Activated CD4-positive, alpha-beta memory T cell treated with anti-CD3 and anti-CD28 coated beads for 36 hours (primary cell): ENCODE data around the gene ZNF326. TPM values are rescaled to one million over a fixed set of nuclear protein-coding genes. Genes with fewer than 3 reads are reported as not detected.
A peak's percentile ranks its signal among the peaks of the same experiment; 100 is the strongest.
"Not testable (repeated sequence)": the region's sequence is repeated elsewhere in the genome, so short reads cannot be mapped to it uniquely, and the experiment has no call there.

Source experiments
- CTCF ChIA-PET: fragments of 350-600 bp; sonication (Branson Sonifier 250); formaldehyde crosslinking; loops from one replicate; lab custom pipeline; 2021; ENCODE audit warnings: antibody characterized with exemption, inconsistent platforms; lab: Charles Lee
- POLR2A ChIA-PET: fragments of 350-600 bp; sonication (Branson Sonifier 250); formaldehyde crosslinking; loops from one replicate; lab custom pipeline; 2021; ENCODE audit warnings: antibody characterized with exemption; lab: Charles Lee
- DNase-seq: peaks from one replicate; pipeline ENCODE4 v3.0.0-alpha.2; 2020
- H3K27ac Mint-ChIP-seq: one replicate; pipeline ENCODE4 v1.8.0; 2021; ENCODE audit warnings: mixed read lengths
- H3K27me3 Mint-ChIP-seq: one replicate; pipeline ENCODE4 v1.8.0; 2021; ENCODE audit warnings: mixed read lengths
- H3K36me3 Mint-ChIP-seq: one replicate; pipeline ENCODE4 v1.8.0; 2021; ENCODE audit warnings: mixed read lengths
- H3K4me1 Mint-ChIP-seq: one replicate; pipeline ENCODE4 v1.8.0; 2021; ENCODE audit warnings: low read depth, mixed read lengths
- H3K4me3 Mint-ChIP-seq: one replicate; pipeline ENCODE4 v1.8.0; 2021; ENCODE audit warnings: mild to moderate bottlenecking, mixed read lengths
- H3K9me3 Mint-ChIP-seq: one replicate; pipeline ENCODE4 v1.8.0; 2021; ENCODE audit warnings: mixed read lengths
- intact Hi-C: fragments of 100-400 bp; cut with micrococcal nuclease; formaldehyde crosslinking; loops from one replicate; pipeline ENCODE4 v1.15.1; 2023
- total RNA-seq, 2 experiments: library from RNA; stranded (reverse); gene quantifications; one replicate each; pipeline ENCODE4 v1.2.3, GENCODE V29; 2021

The ZNF326 gene
- total RNA-seq, 2 experiments from 2014 or later = 17.2 to 17.3 TPM

DNA sequence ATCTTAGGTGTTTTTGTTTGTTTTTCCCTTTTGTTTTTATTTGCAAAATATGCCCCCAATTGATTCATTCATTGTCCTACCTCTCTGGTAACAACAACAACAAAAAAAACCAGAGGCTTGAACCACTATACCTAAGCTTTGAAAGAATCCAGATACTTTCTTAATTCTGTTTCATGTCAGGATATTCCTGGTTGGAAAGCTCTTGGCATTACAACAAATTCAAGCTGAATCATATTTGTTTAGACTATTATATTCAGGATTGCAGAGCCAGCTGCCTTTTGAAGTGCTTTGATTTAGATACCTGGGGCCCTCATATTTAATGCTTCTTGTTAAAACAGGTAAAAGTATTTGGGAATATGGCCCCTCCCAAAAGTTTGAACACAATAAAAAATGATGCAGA lies 22.9 kb upstream of the ZNF326 start:
- Mint-ChIP-seq H3K36me3 (no peaks in the 10 kb centered on the region), H3K27me3 (no peaks in the 10 kb centered on the region), H3K9me3 (no peaks in the 10 kb centered on the region), H3K4me1 (no peaks in the 10 kb centered on the region), H3K27ac (no peak overlapping the region), H3K4me3 (no peak overlapping the region)
- CTCF ChIA-PET = interaction anchor here (1.7 kb wide), 1 partner anchor 167 kb away, joined by 5 read pairs; no protein-coding TSS in a partner anchor
- POLR2A ChIA-PET = interaction anchor here (0.6 kb wide), 1 partner anchor 53 kb away, joined by 3 read pairs; no protein-coding TSS in a partner anchor
- DNase-seq = no peak
- intact Hi-C loops = no loop called here

DNA sequence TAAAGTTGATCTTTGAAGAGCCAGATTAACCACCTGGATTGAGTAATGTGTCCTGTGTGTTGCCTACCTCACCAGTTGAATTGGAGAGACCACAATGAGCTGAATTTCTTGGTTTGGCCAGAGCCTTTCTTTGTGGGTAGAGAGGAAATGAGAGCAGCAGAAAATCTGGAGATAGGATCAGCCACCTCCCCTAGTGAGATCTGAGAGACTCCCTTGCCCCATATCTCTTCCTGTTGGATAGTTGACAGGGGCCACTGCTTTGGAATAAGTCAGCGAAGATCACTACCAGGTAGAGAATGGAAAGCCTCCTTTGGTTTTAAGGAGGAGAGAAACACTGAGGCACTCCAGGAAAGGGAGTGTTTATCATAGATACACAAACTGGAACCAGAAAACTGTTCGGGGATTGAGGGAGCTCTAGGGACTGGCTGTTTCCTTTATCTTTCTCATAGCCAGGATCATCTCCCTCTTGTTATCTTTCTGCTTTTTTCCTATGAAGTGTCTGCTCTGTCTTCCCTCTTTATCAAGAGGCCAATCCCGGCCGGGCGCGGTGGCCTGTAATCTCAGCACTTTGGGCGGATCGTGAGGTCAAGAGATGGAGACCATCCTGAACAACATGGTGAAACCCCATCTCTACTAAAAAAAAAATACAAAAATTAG lies 21.3 kb upstream of the ZNF326 start:
- H3K4me3 Mint-ChIP-seq = no peak overlapping the region
- DNase-seq = no peak
- CTCF ChIA-PET = no interaction called here
- H3K9me3 Mint-ChIP-seq = no peaks in the 10 kb centered on the region
- no peak overlapping the region for H3K27ac Mint-ChIP-seq
- POLR2A ChIA-PET = no interaction called here
- no peaks in the 10 kb centered on the region for H3K36me3 Mint-ChIP-seq
- no peaks in the 10 kb centered on the region for H3K27me3 Mint-ChIP-seq
- no peaks in the 10 kb centered on the region for H3K4me1 Mint-ChIP-seq
- intact Hi-C loops = no loop called here

DNA sequence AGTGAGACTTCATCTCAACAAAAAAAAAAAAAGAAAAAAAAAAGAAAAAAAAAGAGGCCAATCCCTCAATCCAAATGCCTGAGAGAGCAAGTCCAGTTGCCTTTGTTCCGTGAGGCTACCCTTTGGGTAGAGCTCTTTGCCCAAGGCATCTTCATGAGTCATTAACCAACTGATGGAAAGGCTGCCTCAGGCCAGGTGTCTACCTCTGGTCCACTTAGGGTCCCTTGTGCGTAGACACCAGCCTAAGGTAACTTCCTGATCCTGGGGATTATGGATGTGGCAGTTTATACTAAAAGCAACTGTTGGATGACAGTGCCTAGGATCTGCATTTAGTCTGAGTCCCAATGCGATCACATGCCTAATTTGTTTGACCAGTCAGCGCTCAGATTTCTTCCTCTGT lies 20.7 kb upstream of the ZNF326 start:
- Mint-ChIP-seq H3K4me3 (no peak overlapping the region), H3K27ac (no peak overlapping the region), H3K27me3 (no peaks in the 10 kb centered on the region), H3K36me3 (no peaks in the 10 kb centered on the region), H3K9me3 (no peaks in the 10 kb centered on the region), H3K4me1 (no peaks in the 10 kb centered on the region)
- DNase-seq = no peak
- CTCF ChIA-PET = no interaction called here
- POLR2A ChIA-PET = no interaction called here
- intact Hi-C loops = no loop called here

DNA sequence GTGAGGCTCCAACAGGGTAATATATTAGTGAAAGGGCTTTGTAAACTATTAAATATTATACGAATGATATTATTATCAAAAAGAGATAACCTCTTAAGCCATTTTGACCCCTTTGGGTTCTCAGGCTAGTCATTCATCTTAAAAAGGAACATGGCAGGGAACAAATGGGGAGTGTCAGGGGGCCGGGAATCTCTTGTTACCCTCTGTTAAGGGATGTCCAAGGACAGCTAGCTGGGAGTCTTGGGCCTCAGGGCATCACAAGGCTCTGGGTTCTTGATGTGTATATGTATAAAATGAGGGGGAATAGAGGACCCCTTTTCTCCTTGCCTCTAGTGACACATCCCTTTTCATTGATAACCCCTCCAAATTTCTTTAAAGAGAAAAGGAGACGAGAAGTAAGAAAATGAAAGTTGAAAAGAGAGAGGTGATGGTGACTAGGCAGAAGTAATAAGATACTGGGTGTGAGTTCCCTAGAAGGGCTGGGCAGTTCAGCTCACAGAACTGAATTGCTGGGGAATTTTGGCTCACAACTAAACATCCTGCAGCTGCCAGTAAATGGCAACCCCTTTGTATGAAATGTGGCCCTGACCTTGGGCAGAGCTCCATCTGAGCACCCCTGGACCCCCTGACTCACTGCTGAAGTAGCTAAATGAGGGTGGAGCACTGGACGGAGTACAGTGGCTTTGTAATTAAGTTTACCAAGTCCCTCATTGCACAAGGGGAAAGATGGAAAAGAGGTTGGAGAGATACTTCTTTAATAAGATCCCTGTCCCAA lies 20.0 kb upstream of the ZNF326 start:
- Mint-ChIP-seq H3K27ac (no peak overlapping the region), H3K9me3 (no peaks in the 10 kb centered on the region), H3K4me1 (no peaks in the 10 kb centered on the region), H3K27me3 (no peaks in the 10 kb centered on the region), H3K36me3 (no peaks in the 10 kb centered on the region), H3K4me3 (no peak overlapping the region)
- CTCF ChIA-PET = interaction anchor here (1.4 kb wide), 1 partner anchor 12 kb away, joined by 3 read pairs; no protein-coding TSS in a partner anchor
- POLR2A ChIA-PET = no interaction called here
- no peak for DNase-seq
- intact Hi-C loops = no loop called here

DNA sequence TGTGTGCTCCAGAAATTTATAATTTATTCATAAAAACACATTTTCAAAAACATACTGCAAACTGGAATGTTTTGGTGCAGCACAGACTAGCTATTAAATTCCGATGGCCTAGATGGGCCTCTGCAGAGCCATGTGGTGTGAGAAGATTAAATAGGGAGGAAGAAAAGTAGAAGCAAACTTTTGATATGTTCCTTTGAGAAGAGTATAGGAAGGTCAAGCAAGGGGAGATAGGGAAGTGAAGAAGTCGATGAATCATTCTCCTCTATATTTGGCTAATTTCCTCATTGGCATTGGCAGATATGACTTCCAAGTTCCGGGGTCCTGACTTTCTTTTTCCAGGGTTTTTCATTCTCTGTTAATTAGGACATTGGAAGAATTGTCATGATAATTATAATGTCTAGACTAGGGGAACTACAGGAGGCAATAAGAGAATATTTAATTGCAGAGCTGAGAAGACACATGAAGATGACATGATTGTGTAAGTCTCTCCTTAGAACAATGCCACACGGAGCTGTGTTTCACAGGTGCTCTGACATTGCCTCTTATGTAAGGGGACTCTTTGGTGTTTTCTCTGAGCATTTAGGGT lies 19.3 kb upstream of the ZNF326 start:
- DNase-seq = no peak
- H3K27me3 Mint-ChIP-seq = peaks cover 1% of the 10 kb centered on the region
- ChIA-PET POLR2A (no interaction called here), CTCF (interaction anchor here (1.4 kb wide), 1 partner anchor 11 kb away, joined by 3 read pairs; no protein-coding TSS in a partner anchor)
- intact Hi-C loops = no loop called here
- H3K4me3 Mint-ChIP-seq = no peak overlapping the region
- no peaks in the 10 kb centered on the region for H3K9me3 Mint-ChIP-seq
- no peaks in the 10 kb centered on the region for H3K36me3 Mint-ChIP-seq
- no peaks in the 10 kb centered on the region for H3K4me1 Mint-ChIP-seq
- H3K27ac Mint-ChIP-seq = no peak overlapping the region

DNA sequence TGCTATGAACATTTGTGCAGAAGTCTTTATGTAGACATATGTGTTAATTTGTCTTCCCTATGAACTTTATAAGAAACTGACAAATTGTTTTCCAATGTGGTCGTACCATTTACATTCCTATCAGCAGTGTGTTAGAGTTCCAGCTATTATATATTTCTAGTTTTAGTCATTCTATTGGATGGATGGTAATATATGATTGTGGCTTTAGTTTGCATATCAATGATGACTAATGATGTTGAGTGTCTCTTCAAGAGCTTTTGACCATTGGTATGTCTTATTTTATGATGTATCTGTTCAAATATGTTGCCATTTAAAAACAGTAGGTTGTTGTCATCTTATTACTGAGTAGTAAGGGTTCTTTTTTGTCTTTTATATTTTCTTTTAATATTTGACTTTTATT lies 16.2 kb upstream of the ZNF326 start:
- H3K9me3 Mint-ChIP-seq = no peaks in the 10 kb centered on the region
- no peak for DNase-seq
- no peak overlapping the region for H3K27ac Mint-ChIP-seq
- intact Hi-C loops = no loop called here
- H3K4me1 Mint-ChIP-seq = no peaks in the 10 kb centered on the region
- peaks cover 2% of the 10 kb centered on the region for H3K27me3 Mint-ChIP-seq
- CTCF ChIA-PET = interaction anchor here (0.6 to 1.0 kb wide), 2 partner anchors 10 to 25 kb away, joined by 3 to 4 read pairs; no protein-coding TSS in a partner anchor
- POLR2A ChIA-PET = no interaction called here
- no peaks in the 10 kb centered on the region for H3K36me3 Mint-ChIP-seq
- H3K4me3 Mint-ChIP-seq = no peak overlapping the region

DNA sequence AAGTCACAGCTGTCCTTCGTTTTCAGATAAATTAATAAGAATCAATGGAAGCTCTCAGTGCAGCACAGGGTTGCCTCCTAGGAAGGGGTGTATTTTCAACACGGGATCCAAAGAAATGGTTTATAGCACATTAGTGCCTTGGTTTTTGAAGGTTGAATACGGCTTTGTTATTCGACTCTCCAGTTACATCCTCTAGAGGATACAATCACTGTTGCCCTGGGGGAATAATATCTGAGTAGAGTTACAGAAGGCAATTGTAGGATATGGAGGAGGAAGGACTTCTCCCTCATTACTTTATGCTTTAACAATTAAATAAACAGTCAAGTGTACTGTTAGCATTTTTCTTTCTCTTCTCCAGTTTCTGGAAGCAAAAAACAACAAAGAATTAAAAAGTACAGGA lies 14.3 kb upstream of the ZNF326 start:
- ChIA-PET POLR2A (no interaction called here), CTCF (interaction anchor here (1.0 to 1.6 kb wide), 2 partner anchors 9 to 137 kb away, joined by 4 read pairs; no protein-coding TSS in a partner anchor)
- no peak overlapping the region for H3K4me3 Mint-ChIP-seq
- H3K9me3 Mint-ChIP-seq = no peaks in the 10 kb centered on the region
- H3K36me3 Mint-ChIP-seq = no peaks in the 10 kb centered on the region
- H3K4me1 Mint-ChIP-seq = no peaks in the 10 kb centered on the region
- intact Hi-C loops = no loop called here
- DNase-seq = no peak
- H3K27ac Mint-ChIP-seq = no peak overlapping the region
- peaks cover 2% of the 10 kb centered on the region for H3K27me3 Mint-ChIP-seq

DNA sequence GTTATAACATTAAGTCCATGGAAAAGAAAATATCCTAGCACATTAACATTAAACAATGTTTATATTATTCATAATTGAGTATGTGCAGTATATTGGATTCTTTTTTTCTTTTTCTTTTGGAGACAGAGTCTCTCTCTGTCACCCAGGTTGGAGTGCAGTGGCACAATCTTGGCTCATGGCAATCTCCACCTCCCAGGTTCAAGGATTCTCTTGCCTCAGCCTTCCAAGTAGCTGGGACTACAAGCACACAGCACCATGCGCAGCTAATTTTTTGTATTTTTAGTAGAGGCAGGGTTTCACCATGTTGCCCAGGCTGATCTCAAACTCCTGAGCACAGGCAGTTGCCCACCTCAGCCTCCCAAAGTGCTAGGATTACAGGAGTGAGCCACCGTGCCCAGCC lies 12.1 kb upstream of the ZNF326 start:
- H3K4me1 Mint-ChIP-seq, H3K4me3 Mint-ChIP-seq, H3K9me3 Mint-ChIP-seq, H3K27me3 Mint-ChIP-seq, H3K36me3 Mint-ChIP-seq, DNase-seq, H3K27ac Mint-ChIP-seq, intact Hi-C loops, POLR2A ChIA-PET: not testable (repeated sequence)
- CTCF ChIA-PET = interaction anchor here (0.9 to 1.0 kb wide), 2 partner anchors 140 to 178 kb away, joined by 3 read pairs; no protein-coding TSS in a partner anchor

DNA sequence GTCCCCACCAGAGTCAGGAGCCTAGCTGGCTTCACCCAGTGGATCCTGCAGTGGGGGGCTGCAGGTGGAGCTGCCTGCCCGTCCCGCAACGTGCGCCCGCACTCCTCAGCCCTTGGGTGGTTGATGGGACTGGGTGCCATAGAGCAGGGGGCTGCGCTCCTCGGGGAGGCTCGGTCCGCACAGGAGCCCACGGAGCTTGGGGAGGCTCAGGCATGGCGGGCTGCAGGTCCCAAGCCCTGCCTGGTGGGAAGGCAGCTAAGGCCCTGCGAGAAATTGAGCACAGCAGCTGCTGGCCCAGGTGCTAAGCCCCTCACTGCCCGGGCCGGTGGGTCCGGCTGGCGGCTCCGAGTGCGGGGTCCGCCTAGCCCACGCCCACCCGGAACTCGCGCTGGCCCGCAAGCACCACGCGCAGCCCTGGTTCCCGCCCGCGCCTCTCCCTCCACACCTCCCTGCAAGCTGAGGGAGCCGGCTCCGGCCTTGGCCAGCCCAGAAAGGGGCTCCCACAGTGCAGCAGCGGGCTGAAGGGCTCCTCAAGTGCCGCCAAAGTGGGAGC lies 10.3 kb upstream of the ZNF326 start:
- CTCF ChIA-PET = interaction anchor here (0.9 to 3.2 kb wide), 5 partner anchors 141 to 181 kb away, joined by 4 to 31 read pairs (median 5); no protein-coding TSS in a partner anchor
- H3K27ac Mint-ChIP-seq, H3K36me3 Mint-ChIP-seq, H3K27me3 Mint-ChIP-seq, H3K4me1 Mint-ChIP-seq, H3K9me3 Mint-ChIP-seq, POLR2A ChIA-PET, intact Hi-C loops, DNase-seq, H3K4me3 Mint-ChIP-seq: not testable (repeated sequence)

DNA sequence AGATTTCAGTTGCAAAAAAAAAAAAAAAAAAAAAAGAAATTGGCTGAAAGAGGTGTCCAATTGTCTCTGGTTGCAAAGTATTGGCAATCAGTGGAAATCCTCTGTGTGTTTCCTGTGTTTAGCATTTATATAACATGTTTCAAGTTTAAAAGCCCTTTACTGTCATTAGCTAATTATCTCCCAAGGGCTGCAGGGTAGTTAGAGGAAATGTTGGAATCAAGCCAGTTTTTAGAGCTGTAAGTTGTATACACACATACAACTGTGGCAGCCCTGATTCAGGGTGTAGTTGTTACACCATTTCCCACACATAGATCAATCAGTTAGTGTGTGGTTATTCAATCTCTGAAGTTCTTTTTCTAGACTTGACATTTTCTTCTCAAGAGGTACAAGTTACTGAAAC lies 8.9 kb upstream of the ZNF326 start:
- no peaks in the 10 kb centered on the region for H3K9me3 Mint-ChIP-seq
- no peak for DNase-seq
- H3K27me3 Mint-ChIP-seq = no peaks in the 10 kb centered on the region
- H3K4me3 Mint-ChIP-seq = no peak overlapping the region
- POLR2A ChIA-PET = no interaction called here
- intact Hi-C loops = loop anchor here (2.0 kb wide), 2 partner anchors 33 to 351 kb away; no protein-coding TSS in a partner anchor
- CTCF ChIA-PET = interaction anchor here (0.8 to 3.2 kb wide), 12 partner anchors 8 to 504 kb away, joined by 3 to 31 read pairs (median 5); no protein-coding TSS in a partner anchor
- H3K4me1 Mint-ChIP-seq = no peaks in the 10 kb centered on the region
- no peak overlapping the region for H3K27ac Mint-ChIP-seq
- H3K36me3 Mint-ChIP-seq = no peaks in the 10 kb centered on the region

DNA sequence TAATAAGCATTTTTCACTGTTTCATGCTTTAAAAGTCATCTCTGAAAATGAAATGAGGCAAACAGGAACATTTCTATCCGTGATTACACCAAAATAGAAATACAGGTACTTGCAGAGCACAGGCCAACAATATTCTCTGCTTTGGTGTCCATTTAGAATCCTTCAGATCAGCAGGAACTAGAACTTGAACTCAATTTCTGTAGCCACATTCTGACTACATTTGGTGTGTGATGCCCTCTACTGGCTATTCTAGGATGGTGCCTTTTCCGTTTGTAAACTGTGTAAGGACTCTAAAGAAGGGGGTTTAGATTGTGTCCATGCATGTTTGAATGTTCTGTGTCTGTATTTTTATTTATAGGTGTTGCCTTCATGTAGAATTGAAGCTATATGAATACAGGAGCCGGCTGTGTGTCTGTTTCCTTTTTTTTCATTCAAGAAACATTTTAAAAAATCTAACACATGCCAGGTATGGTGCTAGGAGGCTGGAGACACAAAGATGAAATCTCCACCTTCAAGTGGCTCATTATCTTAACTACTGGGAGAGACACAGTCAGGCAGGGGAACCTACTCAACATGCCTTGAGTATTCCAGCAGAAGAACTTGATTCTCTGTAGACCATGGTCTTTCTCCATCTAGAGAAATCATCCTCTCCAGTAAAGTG lies 7.6 kb upstream of the ZNF326 start:
- intact Hi-C loops = loop anchor here (1.0 to 2.0 kb wide), 6 partner anchors 34 to 504 kb away; no protein-coding TSS in a partner anchor
- Mint-ChIP-seq H3K27ac (no peak overlapping the region), H3K36me3 (no peaks in the 10 kb centered on the region), H3K9me3 (no peaks in the 10 kb centered on the region), H3K27me3 (no peaks in the 10 kb centered on the region), H3K4me3 (no peak overlapping the region), H3K4me1 (no peaks in the 10 kb centered on the region)
- DNase-seq = peak; percentile 50
- CTCF ChIA-PET = interaction anchor here (0.6 to 3.6 kb wide), 19 partner anchors 11 to 371 kb away, joined by 3 to 31 read pairs (median 4); partner anchors contain the start of gene LRRC8D
- POLR2A ChIA-PET = interaction anchor here (1.0 kb wide), 1 partner anchor 183 kb away, joined by 3 read pairs; no protein-coding TSS in a partner anchor
